Upper lobe of left lung (tissue), 4 donors: Measurements from ENCODE around the gene MAP3K12.

ENCODE experiments used
- CTCF ChIP-seq, 6 experiments: fragments of 450-650 bp in 4 of 6; fragments of 200-600 bp in 2 of 6; sonication (generic) in 2 of 6; IDR thresholded peaks; one replicate each; pipeline ENCODE4 v1.5.1; 2016 to 2019; ENCODE audit warnings: antibody characterized with exemption in 6 of 6
- EP300 ChIP-seq, 4 donors: sonication (generic); formaldehyde crosslinking; IDR thresholded peaks; one replicate each; pipeline ENCODE4 v1.5.1; 2017; ENCODE audit warnings: antibody characterized with exemption in 4 of 4, control low read depth in 2 of 4
- POLR2A ChIP-seq, 4 donors: fragments of 450-650 bp; IDR thresholded peaks; one replicate each; pipeline ENCODE4 v1.5.1; 2016 to 2017; ENCODE audit warnings: antibody characterized with exemption in 4 of 4, mild to moderate bottlenecking in 2 of 4
- POLR2AphosphoS5 ChIP-seq, 2 donors: sonication (generic); formaldehyde crosslinking; IDR thresholded peaks; one replicate each; pipeline ENCODE4 v1.5.1; 2017; ENCODE audit warnings: antibody characterized with exemption in 2 of 2

- TF ChIP-seq POLR2A (IDR thresholded peaks at IDR 0.05): no peak
- TF ChIP-seq POLR2AphosphoS5 (IDR thresholded peaks at IDR 0.05): no peak
- TF ChIP-seq CTCF (IDR thresholded peaks at IDR 0.05): no peak
- no peak for TF ChIP-seq EP300 (IDR thresholded peaks at IDR 0.05)
These were observed 2.6 kb downstream of the MAP3K12 start for GRCh38 chr12:53496752-53497032.
